Caki2 (cell line): Measurements from ENCODE around the gene INTS12. TPM values are rescaled to one million over a fixed set of nuclear protein-coding genes. Genes with fewer than 3 reads are reported as not detected.

Experiments
- DNase-seq: peaks from one replicate; pipeline ENCODE4 v3.0.0-alpha.2; 2015; ENCODE audit warnings: low read depth
- in situ Hi-C: cut with HindIII; loops from 2 replicates; pipeline ENCODE4 v1.10.0; 2016; ENCODE audit warnings: low sequenced_read_pairs, low pct_unique_long_range_greater_than_20kb, mixed read lengths
- total RNA-seq: library from RNA; depleted of rRNA; stranded (reverse); fragments of >200 nt; shearing (Covaris generic); gene quantifications from 2 replicates; pipeline ENCODE4 v1.2.3, GENCODE V29; 2014; ENCODE audit warnings: low replicate concordance; rRNA removed

INTS12 gene
- total RNA-seq, 1 experiment from 2014 or later, result 22.4 TPM

DNA sequence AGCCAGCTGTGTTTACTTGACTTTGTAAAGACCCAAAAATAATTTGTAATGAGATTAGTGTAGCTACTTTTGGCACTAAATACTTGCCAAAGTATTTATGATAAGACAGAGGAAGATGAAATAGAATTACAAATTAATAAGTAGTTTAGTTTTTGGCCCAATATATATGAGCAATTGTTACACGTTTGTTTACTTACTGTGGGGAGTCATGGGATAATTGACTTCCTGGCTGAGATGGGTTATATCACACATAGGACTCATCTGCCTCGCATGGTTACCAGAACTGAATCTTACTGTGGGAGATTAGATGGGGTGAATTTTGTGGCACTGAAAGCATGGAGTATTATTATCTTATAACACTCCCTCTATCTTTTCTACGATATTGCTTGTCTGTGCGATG is 66.6 kb downstream of the INTS12 start:
- DNase-seq, result no peak
- in situ Hi-C loops, result no loop called here

- no peak for DNase-seq
Observed at GRCh38 chr4:105637408-105638176, 70.9 kb downstream of the INTS12 start.

GRCh38 chr4:105634402-105635080 is 73.9 kb downstream of the INTS12 start:
- in situ Hi-C loops, result no loop called here

More at GRCh38 chr4:105637408-105638176, 70.9 kb downstream of the INTS12 start:
- in situ Hi-C loops, result no loop called here

GRCh38 chr4:105633241-105633640 is 75.2 kb downstream of the INTS12 start:
- DNase-seq, result no peak
- in situ Hi-C loops, result no loop called here

More at GRCh38 chr4:105634402-105635080, 73.9 kb downstream of the INTS12 start:
- DNase-seq, result no peak

Other genes with a start within 250 kb of the INTS12 start
- 110 and 132 TPM in 2 replicates for gene PPA2, start 234.6 kb downstream of the INTS12 start, total RNA-seq
- gene ARHGEF38, start 156.1 kb downstream of the INTS12 start, total RNA-seq, result not detected in 2 replicates
- gene GSTCD, start 95 bp upstream of the INTS12 start, total RNA-seq, result 16.1 and 18.2 TPM in 2 replicates
- 4.4 TPM in 1 of 2 replicates, not detected in the other for gene NPNT, start 186.8 kb upstream of the INTS12 start, total RNA-seq